Vagina (tissue), 2 donors: ENCODE measurements around the gene SIGLEC1.

Experiments
- CTCF ChIP-seq, 3 experiments: fragments of 450-650 bp in 2 of 3; fragments of 200-600 bp in 1 of 3; sonication (generic) in 1 of 3; IDR thresholded peaks; one replicate each; pipeline ENCODE4 v1.5.1; 2017 to 2019; ENCODE audit warnings: antibody characterized with exemption in 3 of 3, mild to moderate bottlenecking in 2 of 3, moderate library complexity in 2 of 3
- POLR2A ChIP-seq, 2 donors: fragments of 450-650 bp; IDR thresholded peaks; one replicate each; pipeline ENCODE4 v1.6.1; 2017; ENCODE audit warnings: antibody characterized with exemption in 2 of 2, mild to moderate bottlenecking in 2 of 2, moderate library complexity in 2 of 2
- POLR2AphosphoS5 ChIP-seq, 2 donors: sonication (generic); formaldehyde crosslinking; IDR thresholded peaks; one replicate each; pipeline ENCODE4 v1.9.0; 2017; ENCODE audit warnings: antibody characterized with exemption in 2 of 2, mild to moderate bottlenecking in 2 of 2, low read depth in 1 of 2; ENCODE audit not compliant: insufficient read depth in 1 of 2

- TF ChIP-seq CTCF (IDR thresholded peaks at IDR 0.05), result no peak
- TF ChIP-seq POLR2A (IDR thresholded peaks at IDR 0.05), result no peak
- no peak for TF ChIP-seq POLR2AphosphoS5 (IDR thresholded peaks at IDR 0.05; ENCODE audit: insufficient read depth in 1 of 2, low read depth in 1 of 2)
Observed at GRCh38 chr20:3693376-3693775, 19.0 kb downstream of the SIGLEC1 start.
